Keratinocyte (primary cell): ENCODE measurements around the gene NOL3. TPM values are rescaled to one million over a fixed set of nuclear protein-coding genes. Genes with fewer than 3 reads are reported as not detected.

Experiments used
- DNase-seq: peaks from one replicate; pipeline ENCODE4 v3.0.0-alpha.2; 2011; ENCODE audit warnings: low read depth, missing footprints, low spot score
- FAIRE-seq: peaks from 2 replicates; lab custom pipeline; 2011; peaks lifted over from hg19 to GRCh38; lab: Jason Lieb, UNC
- H2AFZ ChIP-seq: 2 replicates; pipeline ENCODE4 v1.6.0; 2012; ENCODE audit warnings: low read length, control low read depth, inconsistent platforms; ENCODE audit not compliant: control insufficient read depth
- H3K27ac ChIP-seq: 2 replicates; pipeline ENCODE4 v1.5.1; 2011; ENCODE audit warnings: low read length; ENCODE audit not compliant: control insufficient read depth, insufficient read depth
- H3K27me3 ChIP-seq: 3 replicates; pipeline ENCODE4 v1.6.0; 2011; ENCODE audit warnings: low read length; ENCODE audit not compliant: control insufficient read depth, insufficient read depth; ENCODE audit errors: extremely low read depth
- H3K36me3 ChIP-seq, 2 experiments: 2 replicates in 1 of 2; 3 replicates in 1 of 2; pipeline ENCODE4 v1.5.1; 2011; ENCODE audit warnings: low read length in 2 of 2, mild to moderate bottlenecking in 1 of 2; ENCODE audit not compliant: control insufficient read depth in 2 of 2, insufficient read depth in 2 of 2; ENCODE audit errors: extremely low read depth in 1 of 2
- H3K4me1 ChIP-seq: 3 replicates; pipeline ENCODE4 v1.5.1; 2011; ENCODE audit warnings: low read length; ENCODE audit not compliant: control insufficient read depth, insufficient read depth; ENCODE audit errors: extremely low read depth
- H3K4me2 ChIP-seq: 3 replicates; pipeline ENCODE4 v1.6.0; 2011; ENCODE audit warnings: low read depth, low read length; ENCODE audit not compliant: control insufficient read depth, insufficient read depth; ENCODE audit errors: extremely low read depth
- H3K4me3 ChIP-seq, 3 experiments: fragments of 200-600 bp in 1 of 3; sonication (generic) in 1 of 3; 2 replicates in 2 of 3; 3 replicates in 1 of 3; pipeline ENCODE4 v1.5.1; 2011 to 2016; ENCODE audit warnings: low read length in 3 of 3, mild to moderate bottlenecking in 3 of 3, control low read depth in 2 of 3, inconsistent platforms in 1 of 3, low read depth in 1 of 3, mixed read lengths in 1 of 3, mixed run types in 1 of 3, moderate library complexity in 1 of 3; ENCODE audit not compliant: control insufficient read depth in 2 of 3, insufficient read depth in 2 of 3; ENCODE audit errors: extremely low read depth in 1 of 3
- H3K79me2 ChIP-seq: 2 replicates; pipeline ENCODE4 v1.6.0; 2012; ENCODE audit warnings: low read length; ENCODE audit not compliant: control insufficient read depth, insufficient read depth
- H3K9ac ChIP-seq: 3 replicates; pipeline ENCODE4 v1.6.0; 2011; ENCODE audit warnings: low read length; ENCODE audit not compliant: control insufficient read depth, insufficient read depth; ENCODE audit errors: extremely low read depth
- H3K9me1 ChIP-seq: 3 replicates; pipeline ENCODE4 v1.6.0; 2011; ENCODE audit warnings: low read length; ENCODE audit not compliant: control insufficient read depth, insufficient read depth; ENCODE audit errors: extremely low read depth
- H3K9me3 ChIP-seq: 2 replicates; pipeline ENCODE4 v1.5.1; 2012; ENCODE audit warnings: low read depth, low read length; ENCODE audit not compliant: control insufficient read depth
- H4K20me1 ChIP-seq: 3 replicates; pipeline ENCODE4 v1.6.0; 2011; ENCODE audit warnings: low read length; ENCODE audit not compliant: control insufficient read depth, insufficient read depth; ENCODE audit errors: extremely low read depth
- EZH2 ChIP-seq: IDR thresholded peaks from one replicate; pipeline ENCODE4 v1.6.1; 2012; ENCODE audit warnings: inconsistent platforms, mild to moderate bottlenecking, low read length, moderate library complexity
- dilution Hi-C: fragments of 300-500 bp; cut with MboI; formaldehyde crosslinking; loops from one replicate; pipeline ENCODE4 v1.7.0; 2020; ENCODE audit warnings: low sequenced_read_pairs; ENCODE audit not compliant: extremely low pct_ligation_motif_present
- polyA plus RNA-seq, 5 experiments: library from polyadenylated mRNA; depleted of rRNA in 3 of 5; stranded (reverse) in 3 of 5; stranded (forward) in 1 of 5; unstranded in 1 of 5; fragments of >200 nt; gene quantifications; 1 replicate in 1 of 5; 2 replicates in 3 of 5; 3 replicates in 1 of 5; pipeline versions ENCODE4 v1.2.1 to v1.2.3, GENCODE V29; 2011 to 2012; ENCODE audit warnings: missing spikeins in 2 of 5, low read depth in 1 of 5, low replicate concordance in 1 of 5
- TF ChIP-seq, protein P1 (sequence below), 3 experiments: IDR thresholded peaks in 1 of 3; conservative IDR thresholded peaks in 1 of 3; optimal IDR thresholded peaks in 1 of 3; 2 replicates in 2 of 3; 3 replicates in 1 of 3; pipeline versions ENCODE3 to v1.5.1; 2011; ENCODE audit warnings: low read length in 3 of 3, mild to moderate bottlenecking in 3 of 3, moderate library complexity in 2 of 3, control low read depth in 1 of 3, inconsistent platforms in 1 of 3; ENCODE audit not compliant: insufficient read depth in 2 of 3; ENCODE audit errors: extremely low read depth in 1 of 3

NOL3 gene
- polyA plus RNA-seq, 1 donor (not counting 4 experiments of a cell fraction or from before 2014, with no cell fraction given): 16.8 TPM

- H3K4me2 ChIP-seq: peak overlapping the region; percentile 82
- H3K27me3 ChIP-seq: no peaks in the 10 kb centered on the region
- peaks cover 17% of the 10 kb centered on the region for H3K4me1 ChIP-seq
- DNase-seq (no peak), FAIRE-seq (no peak)
- no peaks in the 10 kb centered on the region for H3K9me3 ChIP-seq
- H3K36me3 ChIP-seq: peaks cover 27 to 44% of the 10 kb centered on the region in 2 experiments
- H3K4me3 ChIP-seq: peak overlapping the region; percentile 81 to 95 (median 85)
- dilution Hi-C loops: no loop called here
- H3K27ac ChIP-seq: peak overlapping the region; percentile 69
- H3K9ac ChIP-seq: peak overlapping the region; percentile 89
- peaks cover 44% of the 10 kb centered on the region for H3K79me2 ChIP-seq
- H4K20me1 ChIP-seq: peaks cover 4% of the 10 kb centered on the region
- H2AFZ ChIP-seq: no peak overlapping the region
- no peak for TF ChIP-seq EZH2
- TF ChIP-seq, protein P1, sequence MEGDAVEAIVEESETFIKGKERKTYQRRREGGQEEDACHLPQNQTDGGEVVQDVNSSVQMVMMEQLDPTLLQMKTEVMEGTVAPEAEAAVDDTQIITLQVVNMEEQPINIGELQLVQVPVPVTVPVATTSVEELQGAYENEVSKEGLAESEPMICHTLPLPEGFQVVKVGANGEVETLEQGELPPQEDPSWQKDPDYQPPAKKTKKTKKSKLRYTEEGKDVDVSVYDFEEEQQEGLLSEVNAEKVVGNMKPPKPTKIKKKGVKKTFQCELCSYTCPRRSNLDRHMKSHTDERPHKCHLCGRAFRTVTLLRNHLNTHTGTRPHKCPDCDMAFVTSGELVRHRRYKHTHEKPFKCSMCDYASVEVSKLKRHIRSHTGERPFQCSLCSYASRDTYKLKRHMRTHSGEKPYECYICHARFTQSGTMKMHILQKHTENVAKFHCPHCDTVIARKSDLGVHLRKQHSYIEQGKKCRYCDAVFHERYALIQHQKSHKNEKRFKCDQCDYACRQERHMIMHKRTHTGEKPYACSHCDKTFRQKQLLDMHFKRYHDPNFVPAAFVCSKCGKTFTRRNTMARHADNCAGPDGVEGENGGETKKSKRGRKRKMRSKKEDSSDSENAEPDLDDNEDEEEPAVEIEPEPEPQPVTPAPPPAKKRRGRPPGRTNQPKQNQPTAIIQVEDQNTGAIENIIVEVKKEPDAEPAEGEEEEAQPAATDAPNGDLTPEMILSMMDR (optimal IDR thresholded peaks at IDR 0.05 in 1 of 3, IDR thresholded peaks at IDR 0.05 in 1 of 3, conservative IDR thresholded peaks at IDR 0.05 in 1 of 3; ENCODE audit: extremely low read depth in 1 of 3, insufficient read depth in 2 of 3, low read length in 3 of 3): no peak
- peaks cover 2% of the 10 kb centered on the region for H3K9me1 ChIP-seq
Measured at GRCh38 chr16:67192781-67193361, 22.5 kb downstream of the NOL3 start.

- Histone ChIP-seq H3K4me3 (peak overlapping the region; percentile 81 to 95 (median 85)), H3K36me3 (peaks cover 27 to 48% of the 10 kb centered on the region in 2 experiments), H3K27me3 (no peaks in the 10 kb centered on the region), H3K9me3 (no peaks in the 10 kb centered on the region), H3K79me2 (peaks cover 44% of the 10 kb centered on the region), H4K20me1 (peaks cover 4% of the 10 kb centered on the region), H3K9me1 (peaks cover 2% of the 10 kb centered on the region), H3K4me2 (peak overlapping the region; percentile 82), H3K27ac (no peak overlapping the region), H3K9ac (peak overlapping the region; percentile 89), H3K4me1 (peaks cover 24% of the 10 kb centered on the region), H2AFZ (no peak overlapping the region)
- FAIRE-seq (no peak), DNase-seq (no peak)
- dilution Hi-C loops: no loop called here
- no peak for TF ChIP-seq EZH2
- TF ChIP-seq, protein P1 (optimal IDR thresholded peaks at IDR 0.05 in 1 of 3, IDR thresholded peaks at IDR 0.05 in 1 of 3, conservative IDR thresholded peaks at IDR 0.05 in 1 of 3; ENCODE audit: extremely low read depth in 1 of 3, insufficient read depth in 2 of 3, low read length in 3 of 3): no peak
Measured at GRCh38 chr16:67193536-67193935, 23.2 kb downstream of the NOL3 start.
